ES-I3 (cell line): ENCODE measurements around the gene DCLK1.

Source experiments
- H3K36me3 ChIP-seq: 2 replicates; pipeline ENCODE4 v1.6.1; 2013; ENCODE audit warnings: mild to moderate bottlenecking, low read length, control low read depth, moderate library complexity; ENCODE audit not compliant: insufficient read depth
- H3K4me1 ChIP-seq: 2 replicates; pipeline ENCODE4 v1.6.1; 2013; ENCODE audit warnings: mild to moderate bottlenecking, control low read depth, low read length; ENCODE audit not compliant: insufficient read depth
- H3K9ac ChIP-seq: 2 replicates; pipeline ENCODE4 v1.6.1; 2013; ENCODE audit warnings: low read depth, mild to moderate bottlenecking, low read length, moderate library complexity
- H3K9me3 ChIP-seq: 2 replicates; pipeline ENCODE4 v1.6.1; 2013; ENCODE audit warnings: mild to moderate bottlenecking, low read length, moderate library complexity; ENCODE audit not compliant: control insufficient read depth, insufficient read depth

DCLK1 gene

GRCh38 chr13:35856084-35856483 lies 275.1 kb downstream of the DCLK1 start:
- peaks cover 9% of the 10 kb centered on the region; the same call in 1 of the 2 replicates for H3K36me3 ChIP-seq
- H3K4me1 ChIP-seq, result peaks cover 52% of the 10 kb centered on the region
- H3K9ac ChIP-seq, result peak overlapping the region; percentile 47
- no peaks in the 10 kb centered on the region for H3K9me3 ChIP-seq

DNA sequence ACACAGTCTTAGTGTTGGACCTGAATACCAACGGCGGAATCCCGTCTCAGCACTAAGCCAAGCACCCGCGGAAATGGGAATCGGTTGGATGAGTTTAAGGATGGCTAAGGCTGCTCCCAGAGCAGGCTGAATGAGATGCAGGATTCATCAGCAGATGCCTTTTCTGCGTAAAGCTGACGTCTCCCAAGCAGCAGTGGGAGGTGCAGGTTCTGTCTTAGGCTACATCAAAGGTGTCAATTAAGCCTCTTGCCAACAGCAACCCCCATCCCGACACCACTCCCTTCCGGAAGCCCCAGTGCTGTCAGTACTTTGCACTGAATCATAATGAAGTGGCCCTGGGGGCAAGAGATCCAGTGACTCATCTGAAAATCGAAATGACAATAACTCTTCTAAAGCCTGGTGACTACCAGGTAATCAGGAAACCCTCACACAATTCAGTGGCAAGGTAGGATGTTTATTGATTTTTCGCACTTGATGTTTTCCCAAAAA lies 275.6 kb downstream of the DCLK1 start:
- peak overlapping the region; percentile 47 for H3K9ac ChIP-seq
- H3K4me1 ChIP-seq, result peaks cover 56% of the 10 kb centered on the region
- peaks cover 9% of the 10 kb centered on the region; the same call in 1 of the 2 replicates for H3K36me3 ChIP-seq
- no peaks in the 10 kb centered on the region for H3K9me3 ChIP-seq

DNA sequence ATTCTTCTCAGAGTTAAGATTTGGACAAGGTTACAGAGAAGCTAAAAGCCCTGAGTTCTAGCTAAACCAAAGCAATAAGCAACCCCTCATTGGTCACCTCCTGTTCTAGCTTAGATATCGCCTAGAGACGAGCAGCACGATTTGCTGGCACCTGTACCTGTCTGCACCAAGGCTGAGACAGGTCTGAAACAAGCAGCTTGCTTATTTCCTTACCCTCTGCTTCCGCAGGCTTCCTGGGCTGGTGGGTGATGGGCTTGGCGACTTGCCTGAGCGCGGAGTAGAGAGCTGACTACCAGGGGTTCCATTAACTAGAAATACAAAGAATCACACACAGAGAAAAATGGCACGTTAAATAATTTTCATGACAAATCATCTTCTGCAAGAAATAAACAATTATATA lies 276.9 kb downstream of the DCLK1 start:
- Histone ChIP-seq H3K9ac (peak overlapping the region; percentile 41), H3K36me3 (peaks cover 9% of the 10 kb centered on the region; the same call in 1 of the 2 replicates), H3K4me1 (peaks cover 51% of the 10 kb centered on the region), H3K9me3 (no peaks in the 10 kb centered on the region)

- no peaks in the 10 kb centered on the region for H3K9me3 ChIP-seq
- peaks cover 36% of the 10 kb centered on the region for H3K4me1 ChIP-seq
- H3K9ac ChIP-seq, result no peak overlapping the region
- peaks cover 13% of the 10 kb centered on the region; the same call in 1 of the 2 replicates for H3K36me3 ChIP-seq
Measured at GRCh38 chr13:35851881-35852280, 279.3 kb downstream of the DCLK1 start.

DNA sequence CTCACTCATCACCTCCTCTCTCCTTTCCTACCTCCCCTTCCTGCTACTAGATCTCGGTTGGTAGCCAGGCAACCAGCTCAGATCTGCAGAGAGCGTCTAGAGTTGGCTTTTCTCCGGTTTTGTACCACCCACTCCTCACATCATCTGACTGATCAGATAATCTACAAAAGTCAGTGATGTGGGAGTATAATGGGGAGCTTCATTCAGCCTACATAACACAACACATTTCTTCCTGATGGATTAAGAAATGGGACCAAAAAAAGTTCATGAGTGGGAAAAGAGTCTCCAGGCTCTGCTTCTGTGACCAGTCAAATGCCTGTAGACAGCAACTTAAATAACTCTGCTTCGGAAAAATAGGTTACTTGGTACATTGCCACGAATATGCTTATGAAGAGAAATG lies 279.8 kb downstream of the DCLK1 start:
- Histone ChIP-seq H3K36me3 (peaks cover 13% of the 10 kb centered on the region; the same call in 1 of the 2 replicates), H3K9ac (no peak overlapping the region), H3K4me1 (peaks cover 31% of the 10 kb centered on the region), H3K9me3 (no peaks in the 10 kb centered on the region)

GRCh38 chr13:35850569-35850968 lies 280.6 kb downstream of the DCLK1 start:
- Histone ChIP-seq H3K4me1 (peaks cover 27% of the 10 kb centered on the region), H3K36me3 (peaks cover 13% of the 10 kb centered on the region; the same call in 1 of the 2 replicates), H3K9ac (no peak overlapping the region), H3K9me3 (no peaks in the 10 kb centered on the region)

DNA sequence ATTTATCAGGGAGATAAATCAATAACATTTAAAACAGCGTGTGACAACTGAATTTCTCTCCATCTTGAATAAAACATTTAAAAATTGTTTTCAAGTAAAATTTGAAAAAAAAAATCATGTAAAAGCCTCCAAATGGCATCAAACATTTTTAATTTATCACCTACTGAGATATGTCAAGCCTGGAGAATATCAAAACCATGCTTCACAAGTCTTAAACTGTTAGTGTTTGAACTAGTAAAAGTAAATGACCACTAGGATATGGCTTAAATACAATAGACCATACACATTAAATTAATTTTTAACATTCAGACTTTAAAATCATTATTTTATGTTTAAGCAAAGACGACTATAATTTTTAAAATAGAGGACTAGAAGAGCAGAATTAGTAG lies 281.9 kb downstream of the DCLK1 start:
- Histone ChIP-seq H3K36me3 (peaks cover 13% of the 10 kb centered on the region; the same call in 1 of the 2 replicates), H3K9ac (no peak overlapping the region), H3K4me1 (peaks cover 19% of the 10 kb centered on the region), H3K9me3 (no peaks in the 10 kb centered on the region)

GRCh38 chr13:35848336-35849255 lies 282.6 kb downstream of the DCLK1 start:
- Histone ChIP-seq H3K9ac (no peak overlapping the region), H3K4me1 (peaks cover 16% of the 10 kb centered on the region), H3K9me3 (no peaks in the 10 kb centered on the region)

GRCh38 chr13:35843272-35843671 lies 287.9 kb downstream of the DCLK1 start:
- Histone ChIP-seq H3K9me3 (no peaks in the 10 kb centered on the region), H3K9ac (no peak overlapping the region), H3K4me1 (no peaks in the 10 kb centered on the region), H3K36me3 (peaks cover 3% of the 10 kb centered on the region; the same call in 1 of the 2 replicates)

More at GRCh38 chr13:35848336-35849255, 282.6 kb downstream of the DCLK1 start:
- H3K36me3 ChIP-seq, result peaks cover 13% of the 10 kb centered on the region; the same call in 1 of the 2 replicates

GRCh38 chr13:35841060-35841521 lies 290.1 kb downstream of the DCLK1 start:
- Histone ChIP-seq H3K9me3 (no peaks in the 10 kb centered on the region), H3K4me1 (no peaks in the 10 kb centered on the region), H3K36me3 (peaks cover 5% of the 10 kb centered on the region; the same call in 1 of the 2 replicates), H3K9ac (no peak overlapping the region)

GRCh38 chr13:35839806-35840205 lies 291.4 kb downstream of the DCLK1 start:
- Histone ChIP-seq H3K9ac (no peak overlapping the region), H3K36me3 (peaks cover 8% of the 10 kb centered on the region; the same call in 1 of the 2 replicates), H3K9me3 (no peaks in the 10 kb centered on the region), H3K4me1 (no peaks in the 10 kb centered on the region)

DNA sequence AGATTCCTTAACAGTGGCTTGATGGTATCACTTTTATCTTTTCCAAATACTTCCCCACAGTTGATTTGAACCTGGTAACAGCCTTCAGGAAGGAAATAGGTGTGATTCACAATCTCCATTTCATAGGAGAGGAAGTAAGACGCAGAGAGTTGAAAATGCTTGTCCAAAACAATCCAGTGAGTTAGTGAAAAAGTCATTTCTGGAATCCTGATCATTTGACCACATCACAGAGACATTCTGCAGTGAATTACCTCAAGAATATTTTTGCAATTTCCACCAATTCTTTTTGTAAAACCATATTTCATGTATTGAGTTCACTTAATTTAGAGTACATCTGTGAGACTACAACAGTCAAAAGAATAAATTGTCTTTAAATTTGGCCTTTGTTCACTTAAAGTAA lies 292.8 kb downstream of the DCLK1 start:
- H3K4me1 ChIP-seq, result no peaks in the 10 kb centered on the region
- no peak overlapping the region for H3K9ac ChIP-seq
- H3K36me3 ChIP-seq, result peaks cover 10% of the 10 kb centered on the region
- H3K9me3 ChIP-seq, result no peaks in the 10 kb centered on the region

DNA sequence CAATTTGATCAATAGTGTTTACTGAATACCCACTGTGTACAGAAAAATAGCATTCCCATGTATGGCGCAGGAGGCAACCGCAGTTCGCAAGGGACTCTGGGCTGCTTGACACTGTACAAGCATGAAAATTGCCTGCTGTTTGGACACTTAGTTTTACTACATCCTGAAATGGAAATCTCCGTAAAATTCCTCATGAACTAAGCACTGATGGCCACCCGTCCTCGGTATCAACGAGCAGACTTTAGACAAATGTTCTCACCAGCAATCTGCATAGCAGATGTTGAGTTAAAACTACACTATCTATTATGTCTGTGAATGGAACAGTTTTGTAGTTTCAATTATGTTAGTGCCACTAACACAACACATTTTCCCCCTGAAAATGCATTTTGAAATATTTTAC lies 294.7 kb downstream of the DCLK1 start:
- Histone ChIP-seq H3K36me3 (peaks cover 14% of the 10 kb centered on the region), H3K4me1 (no peaks in the 10 kb centered on the region), H3K9me3 (no peaks in the 10 kb centered on the region)

GRCh38 chr13:35835989-35836388 lies 295.2 kb downstream of the DCLK1 start:
- Histone ChIP-seq H3K4me1 (no peaks in the 10 kb centered on the region), H3K9me3 (no peaks in the 10 kb centered on the region), H3K36me3 (peaks cover 14% of the 10 kb centered on the region), H3K9ac (no peak overlapping the region)

More for the DNA sequence above, 294.7 kb downstream of the DCLK1 start:
- no peak overlapping the region for H3K9ac ChIP-seq
